Measurements from ENCODE around the gene ZNF516. TPM values are rescaled to one million over a fixed set of nuclear protein-coding genes. Genes with fewer than 3 reads are reported as not detected.

The ZNF516 gene
- total RNA-seq, 6 donors from 2014 or later: 21.9 to 44.3 (median 36.5) TPM

GRCh38 chr18:76466410-76466991 is 28.5 kb downstream of the ZNF516 start:
- Histone ChIP-seq H3K27ac (peak overlapping the region in 3 of 4 donors; percentile 4 to 81 (median 80)), H3K27me3 (no peaks in the 10 kb centered on the region), H3K4me1 (peaks cover 3 to 23% (median 11%) of the 10 kb centered on the region in 4 donors), H3K4me3 (no peak overlapping the region), H3K9me3 (no peaks in the 10 kb centered on the region), H3K36me3 (no peaks in the 10 kb centered on the region)
- ATAC-seq (ENCODE audit: low FRiP score in 2 of 2): peak in 1 of 2 donors; percentile 63
- TF ChIP-seq POLR2AphosphoS5 (IDR thresholded peaks at IDR 0.05): no peak
- no peak for TF ChIP-seq POLR2A (IDR thresholded peaks at IDR 0.05)
- TF ChIP-seq EP300 (IDR thresholded peaks at IDR 0.05): no peak
- TF ChIP-seq CTCF (IDR thresholded peaks at IDR 0.05): no peak
- DNase-seq: peak in 1 of 2 donors; percentile 56
- 83 to 87% methylated on average over 15 to 19 of the region's 20 CpGs for WGBS, 2 donors

GRCh38 chr18:76465630-76466409 is 29.2 kb downstream of the ZNF516 start:
- DNase-seq (no peak), ATAC-seq (ENCODE audit: low FRiP score in 2 of 2) (no peak)
- no peaks in the 10 kb centered on the region for H3K27me3 ChIP-seq
- peak overlapping the region in 1 of 4 donors; percentile 80 for H3K27ac ChIP-seq
- no peak for TF ChIP-seq POLR2A (IDR thresholded peaks at IDR 0.05)
- TF ChIP-seq EP300 (IDR thresholded peaks at IDR 0.05): no peak
- no peak for TF ChIP-seq POLR2AphosphoS5 (IDR thresholded peaks at IDR 0.05)
- TF ChIP-seq CTCF (IDR thresholded peaks at IDR 0.05): no peak
- H3K9me3 ChIP-seq: no peaks in the 10 kb centered on the region
- H3K4me1 ChIP-seq: peaks cover 3 to 24% (median 11%) of the 10 kb centered on the region in 4 donors
- H3K4me3 ChIP-seq: no peak overlapping the region
- H3K36me3 ChIP-seq: no peaks in the 10 kb centered on the region
- 88 to 93% methylated on average over 23 of the region's 23 CpGs for WGBS, 2 donors

- no peak for ATAC-seq (ENCODE audit: low FRiP score in 2 of 2)
- H3K36me3 ChIP-seq: peaks cover 0 to 3% (median 0%) of the 10 kb centered on the region in 4 donors
- no peak overlapping the region for H3K4me3 ChIP-seq
- no peaks in the 10 kb centered on the region for H3K9me3 ChIP-seq
- H3K27me3 ChIP-seq: no peaks in the 10 kb centered on the region
- peaks cover 9 to 37% (median 13%) of the 10 kb centered on the region in 4 donors for H3K4me1 ChIP-seq
- 92 to 96% methylated on average over 19 of the region's 19 CpGs for WGBS, 2 donors
- no peak overlapping the region for H3K27ac ChIP-seq
- TF ChIP-seq POLR2A (IDR thresholded peaks at IDR 0.05): no peak
- no peak for TF ChIP-seq POLR2AphosphoS5 (IDR thresholded peaks at IDR 0.05)
- TF ChIP-seq EP300 (IDR thresholded peaks at IDR 0.05): no peak
- TF ChIP-seq CTCF (IDR thresholded peaks at IDR 0.05): no peak
- DNase-seq: peak in 1 of 2 donors; percentile 43
These were observed 30.5 kb downstream of the ZNF516 start for GRCh38 chr18:76464281-76465259.

GRCh38 chr18:76463872-76464271 is 31.2 kb downstream of the ZNF516 start:
- whole genome bisulfite sequencing, 2 donors: 86% methylated on average over 14 of the region's 14 CpGs
- no peak for TF ChIP-seq POLR2AphosphoS5 (IDR thresholded peaks at IDR 0.05)
- TF ChIP-seq POLR2A (IDR thresholded peaks at IDR 0.05): no peak
- no peak for TF ChIP-seq CTCF (IDR thresholded peaks at IDR 0.05)
- no peak for TF ChIP-seq EP300 (IDR thresholded peaks at IDR 0.05)
- DNase-seq (no peak), ATAC-seq (ENCODE audit: low FRiP score in 2 of 2) (no peak)
- Histone ChIP-seq H3K27me3 (no peaks in the 10 kb centered on the region), H3K4me1 (peaks cover 14 to 43% (median 16%) of the 10 kb centered on the region in 4 donors), H3K27ac (no peak overlapping the region), H3K4me3 (no peak overlapping the region), H3K36me3 (peaks cover 0 to 9% (median under 1%) of the 10 kb centered on the region in 4 donors), H3K9me3 (no peaks in the 10 kb centered on the region)
